HCT116 (cell line): Measurements from ENCODE around the gene PYGO1.

ENCODE experiments used
- EGR1 ChIP-seq: IDR thresholded peaks from 2 replicates; pipeline ENCODE4 v1.6.1; 2012; ENCODE audit warnings: low read depth
- POLR2A ChIP-seq: IDR thresholded peaks from 2 replicates; pipeline ENCODE4 v1.7.0; 2011; ENCODE audit warnings: borderline replicate concordance; ENCODE audit not compliant: insufficient read depth, insufficient read length; ENCODE audit errors: extremely low read depth
- RAD21 ChIP-seq: IDR thresholded peaks from 2 replicates; pipeline ENCODE4 v1.6.1; 2012; ENCODE audit warnings: low read depth, mild to moderate bottlenecking
- SIN3A ChIP-seq: IDR thresholded peaks from 2 replicates; pipeline ENCODE4 v1.6.1; 2012; ENCODE audit warnings: low read depth
- SRF ChIP-seq: IDR thresholded peaks from 2 replicates; pipeline ENCODE4 v1.6.1; 2012; ENCODE audit warnings: low read depth

DNA sequence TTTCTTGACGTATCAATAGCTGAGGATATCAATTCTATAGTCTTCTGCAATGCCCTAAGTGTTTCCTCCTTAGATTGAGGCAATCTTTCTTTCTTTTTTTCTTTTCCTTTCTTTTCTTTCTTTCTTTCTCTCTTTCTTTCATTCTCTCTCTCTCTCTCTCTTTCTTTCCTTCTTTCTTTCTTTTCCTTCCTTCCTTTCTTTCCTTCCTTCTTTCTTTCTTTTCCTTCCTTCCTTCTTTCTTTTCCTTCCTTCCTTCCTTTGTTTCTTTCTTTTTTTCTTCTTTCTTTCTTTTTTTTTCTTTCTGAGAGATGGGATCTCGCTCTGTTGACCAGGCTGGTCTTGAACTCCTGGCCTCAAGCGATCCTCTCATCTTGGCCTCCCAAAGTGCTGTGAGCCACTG is 70.1 kb downstream of the PYGO1 start:
- no peak for TF ChIP-seq POLR2A
- no peak for TF ChIP-seq RAD21
- TF ChIP-seq SRF = no peak
- no peak for TF ChIP-seq SIN3A
- TF ChIP-seq EGR1 = no peak
